SIG-M5 (cell line): ENCODE measurements around the gene POLR2E.
A peak's percentile ranks its signal among the peaks of the same experiment; 100 is the strongest.

ENCODE experiments used
- DNase-seq: peaks from one replicate; lab custom pipeline; 2025; lab: John Stamatoyannopoulos, UW

POLR2E gene

DNA sequence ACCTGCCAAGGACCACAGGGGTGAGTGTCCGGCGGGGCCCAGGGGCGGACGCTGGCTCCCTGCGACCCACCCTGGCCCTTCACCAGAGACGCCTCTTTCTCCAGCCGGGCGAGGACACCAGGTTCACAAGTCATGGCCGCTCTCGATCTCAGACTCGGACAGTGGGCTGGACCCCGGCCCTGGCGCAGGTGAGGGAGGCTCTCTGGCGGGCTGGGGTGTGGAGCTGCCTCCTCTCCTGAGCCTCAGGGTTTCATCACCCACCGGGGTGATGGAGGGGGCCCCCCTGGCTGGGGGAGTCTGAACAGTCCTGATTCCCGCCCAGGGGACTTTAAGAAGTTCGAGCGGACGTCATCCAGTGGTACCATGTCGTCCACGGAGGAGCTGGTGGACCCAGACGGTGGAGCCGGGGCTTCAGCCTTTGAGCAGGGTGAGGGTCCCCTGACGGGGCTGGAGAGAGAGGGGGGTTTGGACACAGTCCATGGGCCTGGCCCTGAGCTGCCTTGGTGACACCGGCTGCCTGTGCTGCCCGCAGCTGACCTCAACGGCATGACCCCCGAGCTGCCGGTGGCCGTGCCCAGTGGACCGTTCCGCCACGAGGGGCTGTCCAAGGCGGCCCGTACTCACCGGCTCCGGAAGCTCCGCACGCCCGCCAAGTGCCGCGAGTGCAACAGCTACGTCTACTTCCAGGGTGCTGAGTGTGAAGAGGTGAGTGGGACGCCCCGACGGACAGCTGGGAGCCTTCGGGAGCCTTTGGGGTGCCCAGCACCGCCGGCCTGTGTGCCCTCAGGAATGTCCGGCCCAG lies 14.6 kb downstream of the POLR2E start:
- no peak for DNase-seq

DNA sequence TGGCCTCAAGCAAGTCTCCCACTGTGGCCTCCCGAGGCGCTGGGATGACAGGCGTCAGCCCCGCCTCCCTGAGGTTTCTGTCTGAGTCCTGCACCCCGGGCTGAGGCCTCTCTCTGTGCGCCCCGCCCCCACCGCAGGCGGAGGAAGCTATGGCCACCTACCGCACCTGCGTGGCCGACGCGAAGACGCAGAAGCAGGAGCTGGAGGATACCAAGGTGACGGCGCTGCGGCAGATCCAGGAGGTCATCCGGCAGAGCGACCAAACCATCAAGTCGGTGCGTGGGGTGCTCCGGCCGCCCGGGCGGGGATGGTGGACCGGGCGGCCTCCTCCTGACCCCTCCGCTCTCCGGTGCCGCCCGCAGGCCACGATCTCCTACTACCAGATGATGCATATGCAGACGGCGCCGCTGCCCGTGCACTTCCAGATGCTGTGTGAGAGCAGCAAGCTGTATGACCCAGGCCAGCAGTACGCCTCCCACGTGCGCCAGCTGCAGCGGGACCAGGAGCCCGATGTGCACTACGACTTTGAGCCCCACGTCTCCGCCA lies 15.5 kb downstream of the POLR2E start:
- DNase-seq = no peak

DNA sequence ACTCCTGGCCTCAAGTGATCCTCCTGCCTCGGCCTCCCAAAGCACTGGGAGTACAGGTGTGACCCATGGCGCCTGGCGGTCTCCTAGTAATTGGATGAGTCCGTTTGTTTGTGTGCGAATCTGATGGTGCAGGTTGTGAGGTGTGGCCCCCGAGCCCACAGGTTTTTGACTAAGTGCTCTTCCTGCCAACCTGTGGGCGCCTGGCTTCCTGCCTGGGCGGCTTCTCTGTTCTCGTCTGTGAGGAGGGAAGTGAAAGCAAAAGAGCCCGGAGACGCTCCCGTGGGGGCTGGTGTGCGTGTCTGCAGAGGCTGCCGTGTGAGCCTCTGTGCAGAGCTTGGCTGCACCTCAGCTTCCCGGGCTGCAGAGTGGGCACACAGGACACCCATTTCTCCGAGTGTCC lies 18.2 kb downstream of the POLR2E start:
- peak; percentile 50 for DNase-seq

DNA sequence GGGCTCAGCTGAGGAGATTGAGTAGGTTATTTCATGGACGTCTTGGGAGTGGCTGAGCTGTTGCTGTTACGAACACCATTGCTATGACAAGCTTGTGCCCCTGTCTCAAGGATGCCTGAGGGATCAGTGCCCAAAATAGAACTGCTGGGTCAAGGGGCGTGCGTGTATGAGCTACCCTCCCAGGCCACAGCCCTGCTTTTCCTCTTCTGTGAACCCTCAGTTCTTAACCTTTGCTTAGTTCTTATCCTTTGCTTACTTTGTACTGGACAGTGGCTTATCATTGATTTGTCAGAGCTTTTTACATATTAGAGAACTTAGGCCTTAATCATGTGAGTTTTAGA lies 19.2 kb downstream of the POLR2E start:
- no peak for DNase-seq

DNA sequence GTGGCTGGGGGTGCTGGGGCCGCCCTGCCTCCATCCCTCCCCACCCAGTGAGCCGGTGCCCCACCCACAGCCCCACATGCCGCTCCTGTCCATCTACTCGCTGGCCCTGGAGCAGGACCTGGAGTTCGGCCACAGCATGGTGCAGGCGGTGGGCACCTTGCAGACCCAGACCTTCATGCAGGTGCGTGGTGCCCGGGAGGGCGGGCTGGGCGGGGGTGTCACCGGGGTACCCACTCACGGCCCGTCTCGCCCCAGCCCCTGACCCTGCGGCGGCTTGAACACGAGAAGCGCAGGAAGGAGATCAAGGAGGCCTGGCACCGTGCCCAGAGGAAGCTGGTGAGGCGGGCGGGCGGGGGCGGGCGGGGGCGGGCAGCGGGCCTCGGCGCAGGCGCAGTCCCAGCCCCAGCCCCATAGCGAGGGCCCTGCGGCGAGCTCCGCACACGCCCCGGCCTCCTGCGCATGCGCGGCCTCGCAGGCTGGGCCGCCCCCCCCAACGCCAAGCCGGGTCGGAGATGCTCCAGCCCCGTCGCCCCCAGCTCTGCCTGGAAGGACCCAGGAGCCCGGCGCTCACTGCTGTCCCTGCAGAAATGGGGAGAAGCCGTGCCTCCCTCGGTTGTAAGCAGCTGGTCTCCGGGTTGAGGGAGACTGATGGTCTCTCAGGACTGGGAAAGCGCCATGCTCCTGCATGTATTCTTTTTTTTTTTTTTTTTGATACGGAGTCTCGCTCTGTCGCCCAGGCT lies 20.5 kb downstream of the POLR2E start:
- no peak for DNase-seq

- no peak for DNase-seq
These were observed 21.1 kb downstream of the POLR2E start for GRCh38 chr19:1073956-1074517.

DNA sequence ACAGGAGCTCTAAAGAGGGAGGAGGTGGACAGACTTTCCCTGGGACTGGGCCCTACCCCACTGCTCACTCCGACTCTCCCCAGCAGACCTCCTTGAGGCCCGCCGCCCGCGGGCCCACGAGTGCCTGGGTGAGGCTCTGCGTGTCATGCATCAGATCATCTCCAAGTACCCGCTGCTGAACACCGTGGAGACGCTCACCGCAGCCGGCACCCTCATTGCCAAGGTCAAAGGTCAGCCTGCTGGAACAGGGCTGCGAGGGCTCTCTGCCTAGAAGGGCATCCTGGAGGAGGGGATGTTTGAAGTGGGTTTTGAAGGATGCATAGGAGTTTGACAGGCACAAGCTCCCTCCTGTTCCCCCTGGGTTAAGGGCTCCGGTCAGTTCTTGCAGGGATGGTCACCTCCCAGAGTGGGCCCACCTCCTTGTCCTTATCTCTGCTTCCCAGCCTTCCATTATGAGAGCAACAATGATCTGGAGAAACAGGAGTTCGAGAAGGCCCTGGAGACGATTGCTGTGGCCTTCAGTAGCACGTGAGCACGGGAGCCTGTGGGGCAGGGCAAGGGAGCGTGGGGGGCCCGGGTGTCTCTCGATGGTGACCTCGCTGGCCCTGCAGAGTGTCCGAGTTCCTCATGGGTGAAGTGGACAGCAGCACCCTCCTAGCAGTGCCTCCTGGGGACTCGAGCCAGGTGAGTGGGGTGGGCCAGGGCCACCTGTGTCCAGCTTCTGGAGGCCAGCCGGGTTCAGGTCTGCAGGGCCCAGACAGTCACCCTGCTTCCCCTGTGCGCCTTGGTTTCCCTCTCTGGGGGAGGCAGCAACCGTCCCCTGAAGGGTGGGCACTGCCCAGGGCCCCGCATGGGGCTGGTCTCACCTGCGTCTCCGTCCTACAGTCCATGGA lies 21.9 kb downstream of the POLR2E start:
- DNase-seq = no peak

DNA sequence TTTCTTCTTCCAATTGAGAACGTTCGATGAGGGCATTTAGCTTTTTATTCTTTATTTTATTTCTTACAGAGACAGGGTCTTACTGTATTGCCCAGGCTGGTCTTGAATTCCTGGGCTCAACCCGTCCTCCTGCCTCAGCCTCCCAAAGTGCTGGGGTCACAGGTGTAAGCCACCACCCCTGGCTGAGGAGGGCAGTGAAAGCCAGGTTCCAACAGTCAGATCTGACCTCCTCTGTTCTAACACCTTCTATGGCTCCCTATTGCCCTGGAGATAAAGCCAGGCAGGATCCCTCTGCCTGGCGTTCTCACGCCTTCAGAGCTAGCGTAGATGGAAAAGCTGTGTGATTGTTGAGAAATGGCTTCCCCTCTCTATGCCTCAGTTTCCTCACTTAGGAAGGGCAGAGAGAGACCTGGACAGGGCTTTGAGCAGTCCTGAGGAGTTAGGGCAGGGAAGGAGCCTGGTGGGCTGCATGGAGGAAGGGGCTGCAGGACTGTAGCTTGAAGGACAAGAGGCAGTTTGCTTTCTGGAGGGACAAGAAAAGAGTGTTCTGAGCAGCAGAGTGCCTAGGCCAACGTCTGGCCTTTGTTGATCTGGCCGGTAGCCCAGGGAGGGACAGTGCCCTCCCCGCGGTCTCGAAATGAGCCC lies 22.7 kb downstream of the POLR2E start:
- DNase-seq = no peak

DNA sequence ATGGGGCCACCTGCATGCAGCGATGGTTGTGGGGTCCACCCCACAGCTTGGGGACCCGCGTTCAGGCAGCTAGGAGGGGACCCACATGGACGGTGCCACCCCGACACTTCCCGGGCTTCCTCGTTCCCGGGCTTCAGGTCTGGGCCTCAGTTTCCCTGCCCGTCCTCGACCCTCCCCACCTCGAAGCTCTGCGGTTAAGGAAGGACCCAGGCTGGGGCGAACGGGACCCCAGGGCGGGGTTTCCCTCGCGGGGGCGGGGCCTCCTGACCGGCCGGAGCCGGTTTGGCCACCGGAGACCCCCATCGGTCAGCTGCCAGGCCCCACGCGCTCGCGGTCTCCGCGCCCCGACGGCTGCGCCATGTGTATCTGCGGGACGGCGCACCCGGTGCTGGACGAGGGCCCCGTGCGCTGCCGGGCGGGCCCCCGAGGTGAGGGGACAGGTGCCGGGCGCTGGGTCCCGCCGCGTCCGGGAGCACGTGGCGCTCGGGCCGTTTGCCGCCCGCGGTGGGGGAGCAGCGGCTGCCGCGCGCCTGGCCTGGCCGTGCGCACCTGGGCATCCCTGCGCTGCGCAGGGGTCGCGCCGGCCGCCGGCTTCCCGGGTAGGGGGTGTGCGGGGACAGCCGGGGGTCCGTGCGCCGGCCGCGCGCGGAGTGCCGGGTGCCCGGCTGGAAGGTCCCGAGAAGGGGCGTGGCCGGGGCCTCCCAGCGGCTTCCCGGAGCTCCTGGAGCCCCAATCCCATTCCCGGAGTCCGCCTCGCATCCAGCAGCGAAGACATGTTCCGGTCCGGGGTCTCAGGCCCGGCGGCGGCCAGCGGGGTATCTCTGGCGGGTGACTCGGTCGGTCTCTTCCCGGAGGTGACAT lies 24.0 kb downstream of the POLR2E start:
- no peak for DNase-seq

- DNase-seq = no peak
These were observed 24.6 kb downstream of the POLR2E start for GRCh38 chr19:1070576-1070930.

GRCh38 chr19:1069009-1069779 lies 26.0 kb downstream of the POLR2E start:
- DNase-seq = peak; percentile 49

DNA sequence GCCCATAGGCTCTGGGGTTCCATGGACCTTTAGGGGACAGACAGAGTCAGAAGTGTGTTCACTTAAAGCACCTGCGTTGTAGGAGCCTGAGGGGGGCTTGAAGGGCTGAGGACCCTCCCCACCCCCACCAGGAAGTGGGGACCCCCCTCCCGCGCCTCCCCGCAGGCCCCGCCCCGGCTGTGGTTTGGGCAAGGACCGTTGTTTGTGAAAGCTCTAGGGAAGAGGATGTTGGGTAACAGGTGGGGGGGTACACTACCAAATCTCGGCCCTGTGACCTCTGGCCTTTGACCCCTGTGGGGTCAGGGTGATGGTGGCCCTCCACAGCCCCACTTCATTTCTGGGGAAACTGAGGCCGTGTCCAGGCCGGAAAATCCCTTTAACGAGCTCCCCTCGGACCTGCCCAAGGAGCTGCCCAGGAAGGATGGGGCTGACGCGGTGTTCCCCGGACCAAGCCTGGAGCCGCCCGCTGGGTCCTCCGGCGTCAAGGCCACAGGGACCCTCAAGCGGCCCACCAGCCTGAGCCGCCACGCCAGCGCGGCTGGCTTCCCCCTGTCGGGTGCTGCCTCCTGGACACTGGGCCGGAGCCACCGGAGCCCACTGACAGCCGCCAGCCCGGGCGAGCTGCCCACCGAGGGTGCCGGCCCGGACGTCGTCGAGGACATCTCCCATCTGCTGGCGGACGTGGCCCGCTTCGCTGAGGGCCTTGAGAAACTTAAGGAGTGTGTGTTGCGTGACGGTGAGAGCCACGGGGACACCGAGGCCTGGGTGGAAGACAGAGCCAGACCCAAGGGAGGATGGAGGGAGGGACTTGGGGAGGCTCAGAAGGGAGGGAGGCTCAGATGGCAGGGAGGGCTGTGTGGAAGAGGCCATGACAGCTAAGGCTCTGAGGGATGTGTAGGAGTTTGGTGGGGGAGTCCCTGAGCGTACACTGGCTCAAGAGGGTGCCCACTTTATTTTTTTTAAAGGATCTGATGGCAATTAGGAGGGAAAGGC lies 26.9 kb downstream of the POLR2E start:
- no peak for DNase-seq

- DNase-seq = no peak
These were observed 27.7 kb downstream of the POLR2E start for GRCh38 chr19:1067341-1067957.

DNA sequence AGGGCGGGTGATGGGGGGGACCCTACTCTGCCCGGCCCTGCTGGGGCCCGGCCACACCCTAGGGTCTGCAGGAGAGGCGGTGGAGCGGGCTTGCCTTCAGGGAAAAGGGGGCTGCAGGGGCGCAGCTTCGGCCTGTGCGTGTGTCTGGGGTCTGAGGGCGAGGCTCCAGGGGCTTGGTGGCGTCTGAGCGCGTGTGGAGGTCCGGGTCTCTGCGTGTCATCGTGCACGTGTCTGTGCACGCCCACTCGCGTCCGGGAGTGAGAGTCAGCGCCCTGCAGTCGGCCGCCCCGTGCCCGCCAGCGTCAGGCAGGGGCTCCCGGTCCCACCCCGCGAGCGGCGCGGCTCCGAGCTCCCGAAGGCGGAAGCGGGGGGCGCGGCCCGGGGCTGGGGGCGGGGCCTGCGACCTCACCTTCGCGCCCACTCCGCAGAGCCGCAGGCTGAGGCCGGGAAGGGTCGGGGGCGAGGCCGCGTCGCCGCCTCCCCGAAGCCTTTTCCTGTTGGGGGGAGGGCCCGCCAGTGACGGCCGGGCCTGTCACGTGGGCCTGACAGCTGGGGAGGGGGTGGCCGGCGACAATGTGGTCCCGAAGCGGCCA lies 28.3 kb downstream of the POLR2E start, which contains the start of gene ARHGAP45:
Gene ARHGAP45, plus strand, starts transcription at position 420 of the 593 bp plus-strand sequence. CDS start 239 bp downstream, outside the sequence.
- no peak for DNase-seq

DNA sequence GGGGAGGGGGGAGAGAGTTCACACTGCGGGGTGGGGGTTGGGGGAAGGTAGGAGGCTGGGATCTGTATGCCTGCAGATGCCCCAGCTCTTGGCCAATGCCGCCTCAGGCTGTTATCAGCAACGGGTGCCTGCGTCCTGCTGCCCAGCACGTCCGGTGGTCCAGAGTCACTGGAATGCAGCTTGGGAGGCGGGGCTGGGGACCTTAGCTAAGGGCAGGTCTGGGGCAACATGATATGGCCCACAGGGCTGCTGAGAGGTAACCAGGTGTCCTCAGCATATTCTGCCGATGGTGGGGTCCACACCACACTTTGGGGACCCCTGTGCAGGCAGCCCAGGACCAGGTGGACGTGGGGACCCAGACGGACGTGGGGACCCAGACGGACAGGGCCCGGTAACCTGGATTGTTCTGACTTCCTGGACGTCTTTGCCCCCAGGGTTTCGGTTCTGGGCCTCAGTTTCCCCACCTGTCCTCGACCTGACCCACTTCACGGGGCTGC lies 28.9 kb downstream of the POLR2E start:
- no peak for DNase-seq

DNA sequence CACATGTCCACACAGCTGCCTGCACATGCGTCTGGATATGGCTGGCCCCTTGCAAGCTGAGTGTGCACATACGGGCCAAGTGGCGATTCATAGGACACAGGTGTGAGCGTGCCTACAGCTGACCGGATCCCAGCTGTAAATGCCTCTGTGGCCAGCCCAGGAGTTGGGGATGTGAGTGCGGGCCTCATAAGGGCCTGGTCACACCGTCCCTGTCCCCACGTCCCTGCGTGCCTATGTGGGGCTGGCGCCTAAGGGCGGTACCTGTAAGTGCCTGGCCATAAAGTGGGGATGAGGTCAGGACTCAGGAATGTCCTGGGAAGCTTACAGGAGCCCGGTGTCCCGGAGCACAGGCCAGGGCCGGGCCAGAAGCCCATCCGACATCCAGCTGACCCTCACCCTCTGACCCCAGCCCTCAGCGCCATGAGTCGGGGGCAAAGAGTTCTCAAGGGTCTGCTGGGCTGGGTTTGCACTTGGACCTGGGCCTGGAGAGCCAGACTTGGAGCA lies 29.5 kb downstream of the POLR2E start:
- DNase-seq = no peak
